HEK293 (cell line): ENCODE results near the gene CEP170B.

Experiments used
- ZNF121 ChIP-seq: fragments of 450-650 bp; formaldehyde crosslinking; IDR thresholded peaks from 2 replicates; pipeline ENCODE4 v1.5.1; 2016; ENCODE audit warnings: missing biosample characterization, missing genetic modification characterization
- ZNF423 ChIP-seq: fragments of 450-650 bp; formaldehyde crosslinking; IDR thresholded peaks from 2 replicates; pipeline ENCODE4 v1.5.1; 2016; ENCODE audit warnings: missing biosample characterization, missing genetic modification characterization
- TF ChIP-seq, protein P1 (sequence below): fragments of 450-650 bp; formaldehyde crosslinking; IDR thresholded peaks from 2 replicates; pipeline ENCODE4 v1.5.1; 2016; ENCODE audit warnings: missing biosample characterization, missing genetic modification characterization
- TF ChIP-seq, protein P2 (sequence below): fragments of 450-650 bp; formaldehyde crosslinking; IDR thresholded peaks from 2 replicates; pipeline ENCODE4 v1.5.1; 2016; ENCODE audit warnings: missing biosample characterization, missing genetic modification characterization
- TF ChIP-seq, protein P3 (sequence below): fragments of 450-650 bp; formaldehyde crosslinking; IDR thresholded peaks from 2 replicates; pipeline ENCODE4 v1.5.1; 2016; ENCODE audit warnings: missing biosample characterization, missing genetic modification characterization

DNA sequence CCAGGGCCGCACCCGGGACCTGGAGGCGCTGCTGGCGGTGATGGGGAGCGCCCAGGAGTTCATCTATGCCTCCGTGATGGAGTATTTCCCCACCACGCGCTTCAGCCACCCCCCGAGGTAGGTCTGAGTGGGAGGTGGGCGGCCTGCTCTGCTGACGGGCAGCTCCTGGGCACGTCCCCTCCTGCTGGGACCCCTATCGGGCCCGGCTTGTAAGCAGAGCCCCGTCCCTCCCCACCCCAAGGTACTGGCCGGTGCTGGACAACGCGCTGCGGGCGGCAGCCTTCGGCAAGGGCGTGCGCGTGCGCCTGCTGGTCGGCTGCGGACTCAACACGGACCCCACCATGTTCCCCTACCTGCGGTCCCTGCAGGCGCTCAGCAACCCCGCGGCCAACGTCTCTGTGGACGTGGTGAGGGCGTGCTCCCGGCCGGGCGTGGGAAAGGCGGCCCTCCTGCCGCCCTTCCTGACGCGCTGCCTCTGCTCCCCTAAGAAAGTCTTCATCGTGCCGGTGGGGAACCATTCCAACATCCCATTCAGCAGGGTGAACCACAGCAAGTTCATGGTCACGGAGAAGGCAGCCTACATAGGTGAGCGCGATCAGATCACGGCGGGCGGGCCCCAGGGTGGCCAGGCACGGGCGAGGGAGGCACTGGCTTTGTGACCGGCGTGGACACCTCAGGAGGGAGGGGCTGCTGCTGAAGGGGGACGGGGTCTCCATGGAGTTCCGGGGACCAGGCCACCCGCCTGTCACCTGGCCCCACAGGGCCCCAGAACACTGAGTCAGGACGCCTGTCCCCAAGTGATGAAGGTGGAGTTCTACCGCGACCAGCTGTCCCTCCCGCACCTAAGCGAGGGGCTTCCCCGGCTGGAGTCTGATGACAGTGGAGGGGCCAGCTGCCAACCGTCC, 67.0 kb downstream of the CEP170B start:
- TF ChIP-seq, protein P1, sequence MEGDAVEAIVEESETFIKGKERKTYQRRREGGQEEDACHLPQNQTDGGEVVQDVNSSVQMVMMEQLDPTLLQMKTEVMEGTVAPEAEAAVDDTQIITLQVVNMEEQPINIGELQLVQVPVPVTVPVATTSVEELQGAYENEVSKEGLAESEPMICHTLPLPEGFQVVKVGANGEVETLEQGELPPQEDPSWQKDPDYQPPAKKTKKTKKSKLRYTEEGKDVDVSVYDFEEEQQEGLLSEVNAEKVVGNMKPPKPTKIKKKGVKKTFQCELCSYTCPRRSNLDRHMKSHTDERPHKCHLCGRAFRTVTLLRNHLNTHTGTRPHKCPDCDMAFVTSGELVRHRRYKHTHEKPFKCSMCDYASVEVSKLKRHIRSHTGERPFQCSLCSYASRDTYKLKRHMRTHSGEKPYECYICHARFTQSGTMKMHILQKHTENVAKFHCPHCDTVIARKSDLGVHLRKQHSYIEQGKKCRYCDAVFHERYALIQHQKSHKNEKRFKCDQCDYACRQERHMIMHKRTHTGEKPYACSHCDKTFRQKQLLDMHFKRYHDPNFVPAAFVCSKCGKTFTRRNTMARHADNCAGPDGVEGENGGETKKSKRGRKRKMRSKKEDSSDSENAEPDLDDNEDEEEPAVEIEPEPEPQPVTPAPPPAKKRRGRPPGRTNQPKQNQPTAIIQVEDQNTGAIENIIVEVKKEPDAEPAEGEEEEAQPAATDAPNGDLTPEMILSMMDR (tag by site-specific recombination) = no peak
- TF ChIP-seq, protein P2, sequence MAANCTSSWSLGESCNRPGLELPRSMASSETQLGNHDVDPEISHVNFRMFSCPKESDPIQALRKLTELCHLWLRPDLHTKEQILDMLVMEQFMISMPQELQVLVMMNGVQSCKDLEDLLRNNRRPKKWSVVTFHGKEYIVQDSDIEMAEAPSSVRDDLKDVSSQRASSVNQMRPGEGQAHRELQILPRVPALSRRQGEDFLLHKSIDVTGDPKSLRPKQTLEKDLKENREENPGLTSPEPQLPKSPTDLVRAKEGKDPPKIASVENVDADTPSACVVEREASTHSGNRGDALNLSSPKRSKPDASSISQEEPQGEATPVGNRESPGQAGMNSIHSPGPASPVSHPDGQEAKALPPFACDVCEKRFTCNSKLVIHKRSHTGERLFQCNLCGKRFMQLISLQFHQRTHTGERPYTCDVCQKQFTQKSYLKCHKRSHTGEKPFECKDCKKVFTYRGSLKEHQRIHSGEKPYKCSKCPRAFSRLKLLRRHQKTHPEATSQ (tag by site-specific recombination) = no peak
- TF ChIP-seq, protein P3, sequence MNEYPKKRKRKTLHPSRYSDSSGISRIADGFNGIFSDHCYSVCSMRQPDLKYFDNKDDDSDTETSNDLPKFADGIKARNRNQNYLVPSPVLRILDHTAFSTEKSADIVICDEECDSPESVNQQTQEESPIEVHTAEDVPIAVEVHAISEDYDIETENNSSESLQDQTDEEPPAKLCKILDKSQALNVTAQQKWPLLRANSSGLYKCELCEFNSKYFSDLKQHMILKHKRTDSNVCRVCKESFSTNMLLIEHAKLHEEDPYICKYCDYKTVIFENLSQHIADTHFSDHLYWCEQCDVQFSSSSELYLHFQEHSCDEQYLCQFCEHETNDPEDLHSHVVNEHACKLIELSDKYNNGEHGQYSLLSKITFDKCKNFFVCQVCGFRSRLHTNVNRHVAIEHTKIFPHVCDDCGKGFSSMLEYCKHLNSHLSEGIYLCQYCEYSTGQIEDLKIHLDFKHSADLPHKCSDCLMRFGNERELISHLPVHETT = no peak
- TF ChIP-seq ZNF423 (no peak), ZNF121 (tag by site-specific recombination) (no peak)
